Subcutaneous abdominal adipose tissue (tissue), 5 donors: ENCODE data around the gene SALL2.

Experiments
- H3K27ac ChIP-seq: one replicate; pipeline ENCODE4 v1.7.0; 2013; ENCODE audit warnings: low read depth, mild to moderate bottlenecking, inconsistent platforms, low read length, moderate library complexity
- H3K27me3 ChIP-seq, 5 donors: one replicate each; pipeline ENCODE4 v1.7.0; 2013; ENCODE audit warnings: low read length in 5 of 5, inconsistent platforms in 1 of 5; ENCODE audit not compliant: control insufficient read depth in 5 of 5, insufficient read depth in 4 of 5
- H3K36me3 ChIP-seq, 5 donors: one replicate each; pipeline ENCODE4 v1.7.0; 2013; ENCODE audit warnings: low read length in 5 of 5; ENCODE audit not compliant: control insufficient read depth in 5 of 5, insufficient read depth in 5 of 5
- H3K4me1 ChIP-seq, 5 donors: one replicate each; pipeline ENCODE4 v1.7.0; 2013; ENCODE audit warnings: low read length in 5 of 5, mild to moderate bottlenecking in 3 of 5, moderate library complexity in 1 of 5; ENCODE audit not compliant: control insufficient read depth in 5 of 5, insufficient read depth in 5 of 5
- H3K4me3 ChIP-seq, 5 donors: one replicate each; pipeline ENCODE4 v1.7.0; 2013; ENCODE audit warnings: low read length in 5 of 5, low read depth in 1 of 5
- H3K9ac ChIP-seq, 5 donors: one replicate each; pipeline ENCODE4 v1.7.0; 2013; ENCODE audit warnings: low read length in 5 of 5, mild to moderate bottlenecking in 4 of 5, moderate library complexity in 3 of 5
- H3K9me3 ChIP-seq, 5 donors: one replicate each; pipeline ENCODE4 v1.7.0; 2013; ENCODE audit warnings: low read length in 5 of 5; ENCODE audit not compliant: control insufficient read depth in 5 of 5
- donor health status: healthy.
- donor health status: healthy.
- donor health status: healthy.
- donor health status: healthy.
- donor health status: healthy.

The SALL2 gene

GRCh38 chr14:21494902-21495762, 31.0 kb downstream of the SALL2 start:
- no peak overlapping the region for H3K27ac ChIP-seq
- no peaks in the 10 kb centered on the region for H3K4me1 ChIP-seq
- H3K9ac ChIP-seq, result no peak overlapping the region
- H3K36me3 ChIP-seq, result peaks cover 46 to 91% (median 77%) of the 10 kb centered on the region in 5 donors
- H3K4me3 ChIP-seq, result no peak overlapping the region
- no peaks in the 10 kb centered on the region for H3K9me3 ChIP-seq
- no peaks in the 10 kb centered on the region for H3K27me3 ChIP-seq

GRCh38 chr14:21486640-21487087, 39.5 kb downstream of the SALL2 start:
- Histone ChIP-seq H3K36me3 (peaks cover 24 to 43% (median 31%) of the 10 kb centered on the region in 5 donors), H3K4me1 (peaks cover 0 to 12% (median 0%) of the 10 kb centered on the region in 5 donors), H3K27ac (peak overlapping the region; percentile 34), H3K9me3 (no peaks in the 10 kb centered on the region), H3K4me3 (no peak overlapping the region), H3K27me3 (no peaks in the 10 kb centered on the region), H3K9ac (peak overlapping the region in 1 of 5 donors; percentile 48)

GRCh38 chr14:21476925-21477681, 49.0 kb downstream of the SALL2 start, which contains the start of the genes RAB2B and TOX4:
Gene RAB2B (minus strand): TSS chr14:21476959. CDS start chr14:21476872, 87 bp downstream.
Gene TOX4 (plus strand): TSS chr14:21477195. CDS start chr14:21477279, 84 bp downstream.
- Histone ChIP-seq H3K27me3 (no peaks in the 10 kb centered on the region), H3K36me3 (peaks cover 9 to 26% (median 12%) of the 10 kb centered on the region in 5 donors), H3K4me1 (peaks cover 0 to 24% (median 19%) of the 10 kb centered on the region in 5 donors)

GRCh38 chr14:21476523-21476924, 49.6 kb downstream of the SALL2 start:
- Histone ChIP-seq H3K9me3 (no peaks in the 10 kb centered on the region), H3K4me1 (peaks cover 0 to 24% (median 19%) of the 10 kb centered on the region in 5 donors), H3K9ac (peak overlapping the region; percentile 57 to 84 (median 76)), H3K36me3 (peaks cover 9 to 26% (median 11%) of the 10 kb centered on the region in 5 donors), H3K27ac (peak overlapping the region; percentile 89), H3K4me3 (peak overlapping the region; percentile 84 to 100 (median 99)), H3K27me3 (no peaks in the 10 kb centered on the region)

More at GRCh38 chr14:21476925-21477681, 49.0 kb downstream of the SALL2 start, which contains the start of the genes RAB2B and TOX4:
- H3K9ac ChIP-seq, result peak within 1 kb of the TSS; percentile 87 to 99 (median 98)
- H3K4me3 ChIP-seq, result peak within 1 kb of the TSS; percentile 84 to 100 (median 99)
- no peaks in the 10 kb centered on the region for H3K9me3 ChIP-seq
- H3K27ac ChIP-seq, result peak within 1 kb of the TSS; percentile 89

GRCh38 chr14:21475767-21476522, 50.2 kb downstream of the SALL2 start:
- Histone ChIP-seq H3K9ac (peak overlapping the region; percentile 57 to 84 (median 76)), H3K27me3 (no peaks in the 10 kb centered on the region), H3K4me1 (peaks cover 0 to 24% (median 19%) of the 10 kb centered on the region in 5 donors), H3K9me3 (no peaks in the 10 kb centered on the region), H3K4me3 (peak overlapping the region; percentile 84 to 100 (median 99)), H3K36me3 (peaks cover 6 to 21% (median 9%) of the 10 kb centered on the region in 5 donors), H3K27ac (peak overlapping the region; percentile 89)
